CD4-positive, alpha-beta T cell treated with Interleukin-21 for 1 hour (primary cell): ENCODE results near the gene NCF4.
A peak's percentile ranks its signal among the peaks of the same experiment; 100 is the strongest.

ENCODE experiments used
- DNase-seq: peaks from one replicate; pipeline ENCODE4 v3.0.0-alpha.2; 2020

Gene NCF4

GRCh38 chr22:36865346-36865745, 4.5 kb downstream of the NCF4 start:
- no peak for DNase-seq

GRCh38 chr22:36867695-36868094, 6.9 kb downstream of the NCF4 start:
- no peak for DNase-seq

- DNase-seq: no peak
These were observed 7.9 kb downstream of the NCF4 start for GRCh38 chr22:36868546-36869181.

GRCh38 chr22:36870250-36870649, 9.4 kb downstream of the NCF4 start:
- no peak for DNase-seq

- no peak for DNase-seq
These were observed 10.9 kb downstream of the NCF4 start for GRCh38 chr22:36871669-36872081.

GRCh38 chr22:36872084-36872483, 11.3 kb downstream of the NCF4 start:
- DNase-seq: no peak

GRCh38 chr22:36872866-36873498, 12.2 kb downstream of the NCF4 start:
- no peak for DNase-seq

GRCh38 chr22:36873614-36874308, 13.0 kb downstream of the NCF4 start:
- peak; percentile 46 for DNase-seq

GRCh38 chr22:36874309-36874696, 13.5 kb downstream of the NCF4 start:
- no peak for DNase-seq

- DNase-seq: no peak
These were observed 13.9 kb downstream of the NCF4 start for GRCh38 chr22:36874736-36875135.

- no peak for DNase-seq
These were observed 14.9 kb downstream of the NCF4 start for GRCh38 chr22:36875741-36876140.

GRCh38 chr22:36879775-36880174, 19.0 kb downstream of the NCF4 start:
- no peak for DNase-seq

- no peak for DNase-seq
These were observed 20.9 kb downstream of the NCF4 start for GRCh38 chr22:36881504-36882245.

GRCh38 chr22:36884349-36885158, 23.7 kb downstream of the NCF4 start:
- no peak for DNase-seq

- no peak for DNase-seq
These were observed 24.7 kb downstream of the NCF4 start for GRCh38 chr22:36885474-36885873.

- DNase-seq: no peak
These were observed 25.2 kb downstream of the NCF4 start for GRCh38 chr22:36886016-36886415.

GRCh38 chr22:36887162-36887561, 26.4 kb downstream of the NCF4 start:
- peak; percentile 37 for DNase-seq

- DNase-seq: no peak
These were observed 30.8 kb downstream of the NCF4 start for GRCh38 chr22:36891646-36892045.

- DNase-seq: no peak
These were observed 31.5 kb downstream of the NCF4 start for GRCh38 chr22:36892292-36892691.

- DNase-seq: no peak
These were observed 32.5 kb downstream of the NCF4 start for GRCh38 chr22:36893262-36893661.

GRCh38 chr22:36894266-36894665, 33.5 kb downstream of the NCF4 start:
- DNase-seq: no peak

- no peak for DNase-seq
These were observed 36.8 kb downstream of the NCF4 start for GRCh38 chr22:36897611-36898010.

- DNase-seq: no peak
These were observed 37.9 kb downstream of the NCF4 start for GRCh38 chr22:36898690-36899089.
